Superior temporal gyrus (tissue), 1 donor: ENCODE measurements around the gene KRT37.
"Not testable (repeated sequence)": the region's sequence is repeated elsewhere in the genome, so short reads cannot be mapped to it uniquely, and the experiment has no call there.

Experiments
- DNase-seq: peaks from one replicate; pipeline ENCODE4 v3.0.0-alpha.2; 2016; ENCODE audit errors: extremely low spot score

The KRT37 gene

DNA sequence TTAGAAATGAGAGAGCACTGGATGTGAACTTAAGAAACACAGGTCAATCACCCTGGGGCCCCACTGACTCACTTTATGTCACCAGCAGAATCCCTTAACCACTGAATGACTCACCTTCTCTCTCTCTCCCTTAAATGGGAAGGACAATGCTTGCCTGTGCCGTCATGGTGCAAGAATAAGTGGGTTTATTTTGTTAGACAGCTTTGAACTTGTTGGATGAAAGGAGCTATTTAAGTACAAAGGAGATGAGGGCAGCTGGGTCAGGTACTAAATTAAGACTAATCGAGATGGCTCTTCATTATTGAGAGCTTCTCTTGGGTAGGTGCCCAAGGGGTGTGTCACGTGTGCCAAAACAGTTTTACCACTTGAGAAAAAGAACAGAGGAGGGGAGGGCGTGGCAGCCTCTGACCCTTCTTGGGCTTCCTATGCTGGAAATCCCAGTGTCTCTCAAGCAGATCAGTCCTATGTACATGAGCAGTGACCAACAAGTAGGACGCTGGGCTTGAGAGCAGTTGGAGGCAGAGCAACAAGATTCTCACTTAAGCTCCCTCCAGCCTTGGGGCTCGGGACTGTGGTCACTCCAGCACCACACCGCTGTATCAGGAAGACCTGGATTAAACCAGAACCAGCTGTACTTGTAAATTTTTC, 20.2 kb downstream of the KRT37 start:
- no peak for DNase-seq

- no peak for DNase-seq
These were observed 20.9 kb downstream of the KRT37 start for GRCh38 chr17:41403404-41404023.

GRCh38 chr17:41402161-41402560, 22.2 kb downstream of the KRT37 start:
- no peak for DNase-seq

DNA sequence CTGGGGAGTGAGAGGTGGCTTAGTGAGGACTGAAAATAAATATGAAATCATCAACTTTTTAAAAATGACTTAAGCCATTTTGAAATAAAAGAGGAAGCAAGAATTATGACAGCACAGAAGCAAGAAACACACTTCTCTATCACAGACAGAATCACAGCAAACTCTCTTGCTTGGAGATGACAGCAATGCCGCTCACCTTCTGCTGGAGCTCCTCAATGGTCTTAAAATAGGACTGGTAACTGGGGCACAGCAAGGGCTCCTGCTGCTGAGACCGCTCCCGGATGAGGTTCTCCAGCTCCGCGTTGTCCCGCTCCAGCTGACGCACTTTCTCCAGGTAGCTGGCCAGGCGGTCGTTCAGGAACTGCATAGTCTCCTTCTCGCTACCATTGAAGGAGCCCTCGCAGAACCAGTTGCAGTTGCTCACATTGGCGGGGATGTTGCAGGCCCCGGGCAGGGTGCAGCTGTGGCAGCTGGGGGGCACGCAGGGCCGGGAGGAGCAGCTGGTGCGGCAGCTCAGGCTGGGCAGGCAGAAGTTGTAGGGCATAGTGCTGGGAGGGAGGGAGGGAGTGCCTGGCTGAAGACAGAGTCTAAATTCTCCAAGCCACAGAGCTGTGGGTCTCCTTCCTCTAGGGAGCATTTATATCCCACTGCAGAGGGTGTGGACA, 27.3 kb downstream of the KRT37 start, which contains the start of gene KRT31:
TSS of gene KRT31 (minus strand) at position 613 of the 665 bp plus-strand sequence. CDS start at position 544, 69 bp downstream.
- DNase-seq = no peak

GRCh38 chr17:41396340-41396739, 28.0 kb downstream of the KRT37 start:
- DNase-seq = no peak

- no peak for DNase-seq
These were observed 28.8 kb downstream of the KRT37 start for GRCh38 chr17:41395611-41396010.

DNA sequence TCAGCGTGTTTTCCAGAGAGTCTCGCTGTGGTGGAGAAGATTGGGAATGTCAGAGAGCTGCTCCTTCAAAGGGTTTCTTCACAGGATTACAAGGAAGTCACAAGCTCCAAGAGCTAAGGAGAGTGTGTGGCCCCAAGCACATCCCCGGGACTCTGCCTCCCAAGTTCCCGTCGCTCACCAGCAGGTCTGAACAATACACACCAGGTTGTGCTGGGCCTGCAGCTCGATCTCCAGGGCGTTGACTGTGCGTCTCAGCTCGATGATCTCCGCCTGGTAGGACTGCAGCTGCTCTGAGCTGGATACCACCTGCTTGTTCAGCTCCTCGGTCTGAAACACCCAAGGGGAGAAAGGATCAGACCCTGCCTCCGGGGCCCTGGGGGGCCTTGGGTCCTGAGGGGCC, 29.3 kb downstream of the KRT37 start:
- DNase-seq = not testable (repeated sequence)

DNA sequence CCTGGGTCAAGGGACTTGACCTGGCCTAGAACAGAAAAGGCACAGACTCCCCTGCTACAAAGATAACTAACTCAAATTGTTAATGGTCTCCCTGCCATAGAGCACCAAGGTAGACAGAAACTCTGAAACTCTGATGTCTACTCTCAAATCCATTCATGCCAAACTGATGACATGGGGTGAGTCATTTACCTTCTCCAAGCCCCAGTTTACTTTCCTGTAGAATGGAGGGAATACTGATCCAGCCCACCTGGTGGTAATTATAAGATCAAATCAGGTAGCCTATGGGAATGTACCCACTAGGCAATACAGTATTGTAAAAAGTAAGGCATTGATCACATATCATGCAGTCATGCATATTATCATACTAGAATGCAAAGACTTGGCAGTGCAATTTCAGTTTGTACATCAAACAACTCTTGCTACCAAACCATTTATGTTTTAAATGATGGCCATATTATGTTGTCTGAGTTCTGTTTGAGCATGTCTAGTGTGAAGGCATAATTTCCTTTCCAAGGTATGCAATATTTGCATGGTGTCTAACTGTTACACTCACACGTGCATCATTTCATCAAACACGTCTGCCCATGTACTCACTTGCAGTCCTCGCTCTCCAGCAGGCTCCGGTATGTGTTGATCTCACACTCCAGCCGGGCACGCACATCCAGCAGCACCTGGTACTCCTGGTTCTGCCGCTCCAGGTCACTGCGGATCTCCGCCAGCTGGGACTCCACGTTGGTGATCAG, 30.0 kb downstream of the KRT37 start:
- no peak for DNase-seq

DNA sequence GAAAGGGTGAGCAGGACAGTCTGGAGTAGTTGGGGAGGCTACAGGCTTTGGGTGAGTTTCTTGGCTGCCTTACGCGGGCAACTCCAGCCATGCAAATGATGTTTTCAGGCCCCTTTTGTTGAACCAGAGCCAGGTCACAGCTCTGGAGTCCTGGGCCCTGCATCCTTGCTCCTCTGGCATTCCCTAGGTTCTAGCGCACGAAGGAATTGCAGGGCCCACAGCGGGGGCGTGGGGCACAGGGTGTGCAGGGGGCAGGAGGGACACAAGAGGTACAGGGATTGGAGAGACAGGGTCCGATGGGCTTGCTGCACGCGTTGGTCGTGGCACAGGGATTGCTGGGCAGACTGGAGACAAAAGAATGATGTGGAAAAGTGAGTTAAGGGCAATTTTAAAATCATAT, 30.6 kb downstream of the KRT37 start:
- no peak for DNase-seq

DNA sequence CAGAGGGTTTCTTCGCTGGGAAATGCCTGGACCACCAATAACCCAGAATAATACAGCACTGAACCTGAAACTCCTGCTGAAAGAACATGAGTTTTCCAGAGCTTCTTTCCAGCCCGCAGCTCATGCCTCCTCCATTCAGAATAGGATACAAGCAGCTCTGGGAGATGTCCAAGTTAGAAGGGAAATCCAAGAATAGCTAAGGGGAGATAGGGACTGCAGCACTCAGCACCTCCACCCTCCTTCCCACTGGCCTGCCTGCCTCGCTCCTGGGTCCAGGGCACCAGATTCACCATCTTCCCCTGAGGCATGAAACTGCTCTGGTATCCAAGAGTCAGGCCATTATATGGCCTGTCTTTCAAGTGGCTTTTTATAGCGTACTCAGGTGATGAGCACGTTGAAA, 31.1 kb downstream of the KRT37 start:
- no peak for DNase-seq

- DNase-seq = no peak
These were observed 32.1 kb downstream of the KRT37 start for GRCh38 chr17:41392278-41392677.

DNA sequence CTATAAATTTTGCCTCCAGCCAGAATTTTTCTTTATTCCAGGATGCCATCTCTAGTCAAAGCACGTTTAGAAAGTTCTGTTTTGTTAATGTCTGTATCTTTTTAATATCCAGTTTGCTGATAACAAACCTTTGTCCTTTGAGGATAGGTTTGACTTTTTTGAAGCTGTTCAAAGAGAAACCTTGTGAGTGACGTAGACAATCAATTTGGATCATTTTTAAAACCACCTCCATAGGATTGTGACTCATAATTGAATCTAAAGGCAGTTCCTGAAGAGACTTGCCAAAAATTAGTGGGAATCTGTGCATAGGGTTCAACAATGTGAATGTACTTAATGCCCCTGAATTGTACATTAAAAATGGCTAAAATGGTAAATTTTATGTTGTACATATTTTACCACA, 32.9 kb downstream of the KRT37 start:
- no peak for DNase-seq

DNA sequence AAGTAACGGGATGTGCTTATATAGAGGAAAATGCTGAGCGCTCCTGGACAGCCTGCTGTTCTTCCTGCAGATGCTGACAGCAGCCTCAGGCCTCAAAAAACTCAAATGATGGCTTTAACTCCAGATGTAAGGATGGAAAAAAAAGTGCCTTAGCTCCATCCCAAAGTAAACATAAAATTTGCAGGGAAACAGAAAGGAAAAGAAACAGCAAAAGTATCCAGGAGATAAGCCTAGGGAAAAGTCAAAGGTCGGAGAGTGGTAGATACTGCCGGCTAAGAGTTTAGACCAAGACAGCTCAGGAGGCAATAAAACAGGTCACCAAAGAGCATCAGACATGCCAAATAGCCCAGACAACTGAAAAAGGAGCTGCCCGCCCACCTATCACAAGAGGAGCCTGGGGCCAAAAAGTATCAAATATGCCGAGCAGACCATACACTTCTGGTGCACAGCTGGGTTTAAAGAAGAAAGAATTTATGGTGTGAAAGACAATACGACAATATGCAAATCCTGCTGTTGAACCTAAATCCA, 33.9 kb downstream of the KRT37 start:
- no peak for DNase-seq

DNA sequence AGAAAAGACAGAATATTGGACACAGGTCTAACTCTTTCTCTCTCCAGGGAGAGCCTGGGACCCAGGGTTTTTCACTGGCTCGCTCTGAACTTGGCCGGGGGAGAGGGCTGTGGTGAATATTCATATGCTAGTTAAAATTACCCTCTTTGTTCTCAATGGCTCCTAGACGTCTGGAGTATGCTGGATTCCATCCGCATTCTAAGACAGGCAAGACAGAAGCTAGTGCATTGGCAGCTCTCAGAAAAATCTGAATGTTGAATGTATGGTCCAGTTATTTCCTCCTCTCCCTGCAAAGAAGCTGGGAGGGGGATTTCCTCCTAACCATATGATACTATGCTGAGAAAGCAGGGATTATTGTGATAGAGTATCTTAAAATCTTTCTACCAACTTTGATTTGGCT, 36.7 kb downstream of the KRT37 start:
- DNase-seq = no peak

GRCh38 chr17:41386227-41386626, 38.2 kb downstream of the KRT37 start:
- no peak for DNase-seq

DNA sequence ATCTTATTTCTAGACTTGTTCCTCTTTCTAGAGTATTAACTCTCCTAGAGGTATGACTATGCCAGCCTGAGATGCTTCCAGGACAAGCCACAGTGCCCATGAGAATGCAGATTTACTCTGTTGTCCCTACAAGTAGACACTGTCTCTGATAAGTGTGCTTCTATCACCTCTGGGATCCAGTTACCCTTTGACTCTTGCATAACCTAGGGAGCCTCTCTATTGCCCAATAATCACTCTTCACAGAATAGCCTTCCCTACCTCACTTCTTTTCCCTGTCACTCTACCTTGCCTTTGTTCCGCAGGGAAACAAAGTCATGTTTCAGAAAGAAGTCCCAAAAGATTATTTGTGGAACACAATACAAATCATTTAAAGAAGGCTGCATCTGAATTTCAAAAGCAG, 40.7 kb downstream of the KRT37 start:
- DNase-seq = no peak

DNA sequence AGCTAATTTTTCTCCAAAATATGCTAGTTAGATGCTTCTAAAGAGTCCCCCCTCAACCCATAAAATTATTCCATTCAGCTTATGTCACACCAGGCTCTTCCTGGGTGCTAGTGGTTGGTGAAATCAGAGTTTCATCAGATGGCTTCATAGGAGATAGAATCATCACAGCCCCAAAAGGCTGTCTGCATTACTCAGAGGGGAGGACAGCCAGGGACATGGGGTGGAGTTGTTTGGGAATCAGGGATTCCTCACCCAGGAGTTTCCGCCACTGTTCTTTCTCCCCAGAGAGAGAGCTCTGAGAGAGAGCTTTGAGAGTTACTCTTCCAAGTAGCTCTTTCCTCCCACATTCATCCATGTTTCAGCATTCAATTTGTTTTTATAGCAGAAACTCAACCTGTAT, 42.0 kb downstream of the KRT37 start:
- no peak for DNase-seq

- not testable (repeated sequence) for DNase-seq
These were observed 42.4 kb downstream of the KRT37 start, which contains the start of gene KRT34 for GRCh38 chr17:41381943-41382342. TSS of gene KRT34 (minus strand) at chr17:41382306. CDS start at chr17:41382246, 60 bp downstream.

- not testable (repeated sequence) for DNase-seq
These were observed 44.3 kb downstream of the KRT37 start for GRCh38 chr17:41380091-41380490.

DNA sequence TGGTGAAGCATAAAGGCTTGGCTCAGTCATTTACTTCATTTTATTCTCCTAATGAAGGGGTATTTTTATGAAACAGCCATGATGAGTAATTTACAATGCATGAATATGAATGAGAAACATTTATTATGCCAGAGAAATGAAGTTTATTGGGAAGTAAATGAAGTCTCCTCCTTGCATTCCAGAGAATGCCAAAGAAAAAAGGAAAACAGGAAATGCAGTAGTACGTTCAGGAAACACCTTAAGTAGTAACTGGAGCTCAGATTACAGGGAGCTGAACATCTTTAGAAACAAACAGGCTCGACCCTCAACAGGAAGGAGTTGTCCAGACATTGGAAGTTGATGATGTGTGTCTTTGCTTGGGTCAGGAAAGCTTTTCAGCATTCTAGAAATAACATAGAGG, 46.8 kb downstream of the KRT37 start:
- no peak for DNase-seq
